HG02938 (cell line): ENCODE measurements around the gene SNTG2.

ENCODE experiments used
- ATAC-seq: cut with Tn5 transposase; IDR thresholded peaks from one replicate; pipeline ENCODE4 v1.9.1; 2021; ENCODE audit warnings: mild to moderate bottlenecking, moderate library complexity; ENCODE audit not compliant: unreplicated experiment

The SNTG2 gene

DNA sequence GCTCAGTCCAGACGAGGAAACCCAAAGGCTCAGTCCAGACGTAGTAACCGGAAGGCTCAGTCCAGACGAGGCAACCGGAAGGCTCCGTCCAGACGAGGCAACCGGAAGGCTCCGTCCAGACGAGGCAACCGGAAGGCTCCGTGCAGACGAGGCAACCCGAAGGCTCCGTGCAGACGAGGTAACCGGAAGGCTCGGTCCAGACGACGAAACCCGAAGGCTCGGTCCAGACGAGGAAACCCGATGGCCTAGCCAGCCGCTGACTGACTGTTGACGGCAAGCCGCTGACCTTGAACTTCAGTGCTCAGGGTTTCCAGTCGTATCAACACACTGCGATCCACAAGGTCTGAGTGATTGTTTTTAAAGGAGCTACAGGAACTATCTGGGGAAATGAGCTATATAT lies 312.0 kb downstream of the SNTG2 start:
- no peak for ATAC-seq

GRCh38 chr2:1265454-1265853 lies 314.8 kb downstream of the SNTG2 start:
- ATAC-seq: no peak

- no peak for ATAC-seq
Observed at GRCh38 chr2:1266351-1266750, 315.7 kb downstream of the SNTG2 start.

DNA sequence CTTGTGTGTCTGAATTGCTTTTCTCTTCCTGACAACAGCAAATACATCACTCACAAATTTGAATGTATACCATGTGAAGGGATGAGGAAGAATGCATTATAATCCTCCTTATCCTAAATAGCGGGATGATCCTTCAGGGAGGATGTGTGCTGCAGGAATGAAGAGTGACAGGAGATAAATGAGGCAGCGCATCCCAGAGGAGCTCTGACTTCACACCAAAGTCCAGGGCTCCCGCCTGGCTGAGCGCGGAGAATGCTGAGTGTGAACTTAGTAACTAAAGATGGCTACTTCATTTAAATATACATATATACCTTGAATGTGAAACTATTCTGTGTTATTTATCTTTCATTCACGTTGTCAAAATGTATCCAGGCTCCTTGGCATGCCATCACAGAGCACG lies 317.4 kb downstream of the SNTG2 start:
- ATAC-seq: no peak

- ATAC-seq: no peak
Observed at GRCh38 chr2:1269812-1270211, 319.2 kb downstream of the SNTG2 start.

- ATAC-seq: no peak
Observed at GRCh38 chr2:1272835-1273234, 322.2 kb downstream of the SNTG2 start.

- no peak for ATAC-seq
Observed at GRCh38 chr2:1277634-1278033, 327.0 kb downstream of the SNTG2 start.

GRCh38 chr2:1278125-1278524 lies 327.5 kb downstream of the SNTG2 start:
- no peak for ATAC-seq

DNA sequence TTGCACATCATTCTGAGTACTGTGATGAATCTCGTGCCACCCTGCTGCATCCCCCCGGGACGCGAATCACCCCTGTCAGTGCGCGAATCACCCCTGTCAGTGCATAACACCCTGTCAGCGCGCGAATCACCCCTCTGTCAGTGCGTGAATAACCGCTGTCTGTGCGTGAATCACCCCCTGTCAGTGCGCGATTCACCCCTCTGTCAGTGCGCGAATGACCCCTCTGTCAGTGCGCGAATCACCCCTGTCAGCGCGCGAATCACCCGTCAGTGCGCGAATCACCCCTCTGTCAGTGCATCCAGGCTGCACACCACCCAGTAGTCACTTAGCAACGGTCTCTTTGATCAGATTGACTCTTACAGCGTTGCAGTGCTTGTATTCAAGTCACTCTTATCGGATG lies 328.2 kb downstream of the SNTG2 start:
- no peak for ATAC-seq

DNA sequence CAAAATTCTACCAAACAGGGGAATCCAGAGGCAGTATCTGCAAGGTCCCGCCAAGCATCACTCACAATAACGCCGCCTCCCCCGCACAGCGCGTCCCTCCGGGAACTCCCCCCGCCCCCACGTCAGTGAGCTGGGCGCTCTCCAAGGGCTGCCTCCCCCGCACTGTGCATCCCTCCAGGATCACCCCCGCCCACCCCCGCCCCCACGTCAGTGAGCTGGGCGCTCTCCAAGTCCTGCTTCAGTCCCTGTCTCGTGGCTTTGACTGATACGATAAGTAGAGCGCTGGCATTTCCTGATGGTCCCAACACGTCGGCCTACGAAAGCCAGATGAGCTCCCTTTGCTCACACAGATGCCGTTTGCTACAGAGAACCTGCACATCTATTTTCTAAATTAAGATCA lies 331.9 kb downstream of the SNTG2 start:
- ATAC-seq: no peak

DNA sequence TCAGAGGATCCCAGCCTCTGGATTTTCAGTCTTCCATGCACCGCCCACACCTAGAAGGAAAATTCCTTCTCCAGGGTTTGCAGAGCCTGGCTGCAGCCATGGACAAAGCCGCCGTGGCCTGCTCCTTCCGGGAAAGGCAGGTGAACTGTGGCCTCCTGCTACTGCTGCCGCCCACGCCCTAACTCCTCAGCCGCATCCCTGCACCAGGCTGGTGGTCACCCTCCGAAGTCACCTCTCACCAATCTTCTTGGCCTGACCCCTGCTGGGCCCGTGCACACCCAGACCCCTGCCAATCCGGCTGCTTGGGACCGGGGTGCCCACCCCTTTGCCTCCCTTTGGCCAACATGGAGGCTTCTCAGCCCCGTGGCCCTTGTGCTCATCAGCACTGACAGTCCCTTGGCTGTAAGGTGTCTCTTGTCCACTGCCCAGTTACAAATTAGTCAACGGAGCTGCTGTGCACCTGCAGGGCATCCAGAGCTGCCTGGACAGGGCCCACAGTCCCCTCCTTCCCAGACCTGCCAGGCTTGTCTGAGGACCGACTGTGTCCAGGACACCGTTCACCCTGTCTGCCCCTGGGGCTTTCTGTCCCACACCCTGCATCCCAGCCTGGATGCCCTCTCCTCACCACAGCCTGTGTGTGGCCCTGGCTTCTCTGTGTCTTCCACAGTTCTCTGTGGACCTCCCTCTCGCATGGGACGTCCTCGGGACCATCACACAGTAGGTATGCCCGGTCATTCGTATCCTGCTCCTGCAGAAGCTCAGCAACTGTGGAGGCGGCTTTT lies 332.6 kb downstream of the SNTG2 start:
- no peak for ATAC-seq

- ATAC-seq: no peak
Observed at GRCh38 chr2:1283871-1284270, 333.2 kb downstream of the SNTG2 start.

DNA sequence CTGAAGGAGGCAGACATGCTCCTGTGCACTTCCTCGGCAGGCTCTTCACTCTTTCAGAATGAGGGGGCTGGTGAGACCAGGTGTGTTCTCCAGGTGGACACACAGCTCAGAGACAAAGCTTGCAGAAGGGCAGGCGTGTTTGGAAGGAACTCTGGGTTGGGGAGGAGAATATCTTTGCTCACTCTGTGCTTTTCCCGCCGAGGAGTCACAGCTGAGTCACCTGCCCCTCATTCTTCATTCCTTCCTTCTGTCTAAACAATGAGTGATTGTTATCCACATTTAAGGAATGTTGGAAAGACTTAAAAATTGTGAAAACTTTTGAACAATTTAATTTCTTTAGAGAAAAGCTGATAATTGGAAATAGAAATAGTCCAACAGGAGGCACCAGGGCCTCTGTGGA lies 336.3 kb downstream of the SNTG2 start:
- ATAC-seq: no peak

DNA sequence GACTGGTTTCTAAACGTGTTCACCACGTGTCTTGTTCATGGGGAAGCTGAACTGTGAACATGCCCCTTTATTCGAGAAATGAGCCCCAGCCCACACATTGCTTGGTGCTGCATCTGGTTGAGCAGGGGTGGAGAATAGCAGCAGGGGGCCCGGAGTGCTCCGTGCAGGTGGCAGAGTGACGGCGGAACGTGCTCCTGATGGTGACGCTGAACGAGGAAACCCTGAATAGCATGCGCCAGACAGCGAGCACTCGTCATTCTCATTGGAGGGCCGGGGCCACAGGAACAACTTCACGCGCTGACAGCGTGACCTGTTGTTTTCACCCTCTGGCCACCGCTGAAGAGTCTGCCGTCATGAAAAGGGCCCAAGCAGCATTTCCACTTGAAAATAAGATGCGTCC lies 336.8 kb downstream of the SNTG2 start:
- ATAC-seq: no peak

GRCh38 chr2:1294900-1295299 lies 344.3 kb downstream of the SNTG2 start:
- no peak for ATAC-seq

DNA sequence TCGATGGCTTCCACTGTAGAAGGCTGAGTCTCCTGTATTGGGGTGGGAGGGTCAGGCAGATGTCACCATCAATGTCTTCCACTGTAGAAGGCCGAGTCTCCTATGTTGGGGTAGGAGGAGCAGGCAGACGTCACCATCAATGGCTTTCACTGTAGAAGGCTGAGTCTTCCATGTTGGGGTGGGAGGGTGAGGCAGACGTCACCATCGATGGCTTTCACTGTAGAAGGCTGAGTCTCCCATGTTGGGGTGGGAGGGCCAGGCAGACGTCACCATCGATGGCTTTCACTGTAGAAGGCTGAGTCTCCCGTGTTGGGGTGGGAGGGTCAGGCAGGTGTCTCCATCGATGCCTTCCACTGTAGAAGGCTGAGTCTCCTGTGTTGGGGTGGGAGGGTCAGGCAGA lies 345.1 kb downstream of the SNTG2 start:
- ATAC-seq: no peak

- ATAC-seq: no peak
Observed at GRCh38 chr2:1297372-1298159, 346.9 kb downstream of the SNTG2 start.

GRCh38 chr2:1299043-1299442 lies 348.4 kb downstream of the SNTG2 start:
- no peak for ATAC-seq

DNA sequence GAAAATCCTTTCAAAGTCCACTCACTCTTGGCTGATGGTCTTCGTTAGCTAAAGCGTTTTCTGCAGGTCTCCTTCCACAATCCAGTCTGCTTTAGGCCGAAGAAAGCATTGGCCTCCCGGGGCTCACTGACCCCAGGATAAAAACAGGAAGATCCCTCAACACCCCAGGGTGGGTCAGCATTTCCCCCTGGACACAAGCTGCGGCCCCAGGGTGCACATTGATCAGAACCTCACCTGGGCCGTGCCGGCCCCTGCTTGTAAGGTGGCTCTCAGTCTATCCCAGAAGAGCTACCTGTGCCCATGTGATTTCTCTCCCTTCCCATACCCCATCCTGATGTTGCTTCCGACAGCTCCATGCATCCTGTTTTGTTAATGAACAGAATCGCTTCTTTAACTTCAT lies 349.6 kb downstream of the SNTG2 start:
- no peak for ATAC-seq

- ATAC-seq: no peak
Observed at GRCh38 chr2:1301056-1301455, 350.4 kb downstream of the SNTG2 start.

DNA sequence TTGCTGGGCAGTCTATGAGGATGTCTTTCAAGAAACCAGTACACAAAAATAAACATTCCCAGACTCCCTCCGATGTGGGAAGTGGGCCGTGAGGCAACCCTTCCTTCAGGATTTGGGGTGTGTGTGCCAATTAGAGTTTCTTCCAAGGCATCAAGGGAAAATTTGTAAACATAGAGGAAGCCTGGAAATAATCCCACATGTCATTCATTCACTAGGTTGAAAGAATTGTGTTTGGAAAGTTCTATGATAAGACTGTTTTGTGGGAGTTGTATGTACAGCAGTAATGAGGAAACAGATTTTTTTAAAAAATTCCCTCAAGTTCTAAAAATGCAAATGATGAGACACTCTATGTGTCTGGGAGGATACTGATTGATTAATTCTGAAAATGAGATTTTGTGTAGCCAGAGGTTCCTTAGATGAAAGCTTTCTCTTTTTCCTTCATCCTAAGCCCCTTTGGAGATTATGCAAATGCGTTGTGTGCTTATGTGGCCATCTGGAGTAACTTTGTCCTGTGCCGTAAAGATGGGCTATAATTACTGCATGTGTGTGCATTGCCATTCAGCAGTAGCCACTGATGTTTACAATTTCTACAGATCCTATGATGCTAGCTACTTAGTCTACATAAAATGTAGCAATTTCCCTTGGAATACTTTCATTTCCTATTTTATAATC lies 354.8 kb downstream of the SNTG2 start:
- no peak for ATAC-seq
